Gastrocnemius medialis (tissue), 4 donors: ENCODE results near the gene RPGRIP1. TPM values are rescaled to one million over a fixed set of nuclear protein-coding genes. Genes with fewer than 3 reads are reported as not detected.

Experiments used
- ATAC-seq, 2 donors: fragments of 150-250 bp; one replicate each; pipeline ENCODE4 v1.9.1; 2016
- DNase-seq, 2 donors: peaks; one replicate each; pipeline ENCODE4 v3.0.0-alpha.2; 2019
- H3K27ac ChIP-seq, 4 donors: fragments of 200-600 bp; sonication (generic); 1 replicate in 1 of 4; 2 replicates in 3 of 4; pipeline ENCODE4 v1.5.1; 2016 to 2018; ENCODE audit warnings: mild to moderate bottlenecking in 2 of 4, moderate library complexity in 1 of 4
- H3K27me3 ChIP-seq, 3 donors: fragments of 200-600 bp; sonication (generic) in 2 of 3; 1 replicate in 1 of 3; 2 replicates in 2 of 3; pipeline versions ENCODE4 v1.5.1 to v1.6.0; 2016 to 2019; ENCODE audit warnings: mild to moderate bottlenecking in 1 of 3, moderate library complexity in 1 of 3
- H3K36me3 ChIP-seq, 2 donors: fragments of 200-600 bp; sonication (generic) in 1 of 2; one replicate each; pipeline ENCODE4 v1.5.1; 2017 to 2018
- H3K4me1 ChIP-seq, 2 donors: fragments of 200-600 bp; sonication (generic) in 1 of 2; one replicate each; pipeline ENCODE4 v1.5.1; 2016 to 2017; ENCODE audit warnings: mild to moderate bottlenecking in 2 of 2
- H3K4me3 ChIP-seq, 4 donors: fragments of 200-600 bp; sonication (generic) in 3 of 4; 1 replicate in 1 of 4; 2 replicates in 3 of 4; pipeline ENCODE4 v1.5.1; 2016 to 2019; ENCODE audit warnings: mild to moderate bottlenecking in 2 of 4
- H3K9me3 ChIP-seq, 3 donors: fragments of 200-600 bp; sonication (generic) in 2 of 3; 1 replicate in 1 of 3; 2 replicates in 2 of 3; pipeline ENCODE4 v1.5.1; 2016 to 2019
- POLR2A ChIP-seq, 2 donors: fragments of 450-650 bp; IDR thresholded peaks; one replicate each; pipeline ENCODE4 v1.6.1; 2017; ENCODE audit warnings: antibody characterized with exemption in 2 of 2, mild to moderate bottlenecking in 2 of 2, moderate library complexity in 2 of 2
- in situ Hi-C, 4 donors: fragments of 200-750 bp; cut with MboI; loops; one replicate each; pipeline versions ENCODE4 v1.15.0 to v1.8.0; 2017; ENCODE audit warnings: low sequenced_read_pairs in 4 of 4
- intact Hi-C: fragments of 100-400 bp; cut with DNase I; formaldehyde crosslinking; loops from one replicate; pipeline ENCODE4 v1.15.1; 2023; ENCODE audit warnings: low total_unique reads
- total RNA-seq, 4 donors: library from RNA; depleted of rRNA; stranded (reverse); fragments of >200 nt; gene quantifications; one replicate each; pipeline versions ENCODE4 v1.1.0 to v1.2.3, GENCODE V29; 2016
- TF ChIP-seq, protein P1 (sequence below), 5 experiments: fragments of 450-650 bp in 3 of 5; fragments of 200-600 bp in 2 of 5; sonication (generic) in 2 of 5; IDR thresholded peaks in 4 of 5; conservative IDR thresholded peaks in 1 of 5; 1 replicate in 4 of 5; 2 replicates in 1 of 5; pipeline ENCODE4 v1.5.1; 2016 to 2019; ENCODE audit warnings: antibody characterized with exemption in 5 of 5, mild to moderate bottlenecking in 3 of 5, moderate library complexity in 3 of 5

RPGRIP1 gene
- total RNA-seq, 4 donors from 2014 or later = not detected

DNA sequence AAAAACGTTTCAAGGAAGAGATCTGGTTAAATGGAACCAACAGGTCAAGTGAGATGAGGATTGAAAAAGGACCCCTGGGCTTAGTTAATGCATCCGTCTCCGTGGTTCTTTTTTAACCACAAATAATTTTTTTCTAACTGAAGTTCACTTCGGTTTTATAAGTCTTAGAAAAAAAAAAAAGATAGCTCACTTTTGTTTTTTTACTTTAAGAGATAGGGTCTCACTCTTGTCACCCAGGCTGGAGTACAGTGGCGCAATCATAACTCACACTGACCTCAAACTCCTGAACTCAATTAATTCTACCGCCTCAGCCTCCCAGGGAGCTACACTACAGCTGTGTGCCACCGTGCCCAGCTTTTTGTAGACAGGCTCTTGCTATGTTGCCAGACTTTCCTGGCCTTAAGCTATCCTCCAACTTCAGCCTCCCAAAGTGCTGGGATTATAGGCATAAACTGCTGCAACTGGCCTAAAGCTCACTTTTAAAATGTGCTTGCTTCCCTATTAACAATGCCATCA is 22.4 kb upstream of the RPGRIP1 start:
- TF ChIP-seq, protein P1, sequence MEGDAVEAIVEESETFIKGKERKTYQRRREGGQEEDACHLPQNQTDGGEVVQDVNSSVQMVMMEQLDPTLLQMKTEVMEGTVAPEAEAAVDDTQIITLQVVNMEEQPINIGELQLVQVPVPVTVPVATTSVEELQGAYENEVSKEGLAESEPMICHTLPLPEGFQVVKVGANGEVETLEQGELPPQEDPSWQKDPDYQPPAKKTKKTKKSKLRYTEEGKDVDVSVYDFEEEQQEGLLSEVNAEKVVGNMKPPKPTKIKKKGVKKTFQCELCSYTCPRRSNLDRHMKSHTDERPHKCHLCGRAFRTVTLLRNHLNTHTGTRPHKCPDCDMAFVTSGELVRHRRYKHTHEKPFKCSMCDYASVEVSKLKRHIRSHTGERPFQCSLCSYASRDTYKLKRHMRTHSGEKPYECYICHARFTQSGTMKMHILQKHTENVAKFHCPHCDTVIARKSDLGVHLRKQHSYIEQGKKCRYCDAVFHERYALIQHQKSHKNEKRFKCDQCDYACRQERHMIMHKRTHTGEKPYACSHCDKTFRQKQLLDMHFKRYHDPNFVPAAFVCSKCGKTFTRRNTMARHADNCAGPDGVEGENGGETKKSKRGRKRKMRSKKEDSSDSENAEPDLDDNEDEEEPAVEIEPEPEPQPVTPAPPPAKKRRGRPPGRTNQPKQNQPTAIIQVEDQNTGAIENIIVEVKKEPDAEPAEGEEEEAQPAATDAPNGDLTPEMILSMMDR (IDR thresholded peaks at IDR 0.05 in 4 of 5, conservative IDR thresholded peaks at IDR 0.05 in 1 of 5) = no peak
- no peak for TF ChIP-seq POLR2A (IDR thresholded peaks at IDR 0.05)
- peak in 1 of 2 donors; percentile 51 for ATAC-seq
- H3K27ac ChIP-seq = peak overlapping the region in 3 of 4 donors; percentile 19 to 35 (median 19)
- peaks cover 0 to 31% of the 10 kb centered on the region in 2 donors for H3K36me3 ChIP-seq
- no peak for DNase-seq
- H3K9me3 ChIP-seq = no peaks in the 10 kb centered on the region
- intact Hi-C loops (loop anchor here (5.0 kb wide), 1 partner anchor 40 kb away; no protein-coding TSS in a partner anchor), in situ Hi-C loops (no loop called here)
- peaks cover 64 to 73% of the 10 kb centered on the region in 2 donors for H3K4me1 ChIP-seq
- no peaks in the 10 kb centered on the region for H3K27me3 ChIP-seq
- H3K4me3 ChIP-seq = no peak overlapping the region

DNA sequence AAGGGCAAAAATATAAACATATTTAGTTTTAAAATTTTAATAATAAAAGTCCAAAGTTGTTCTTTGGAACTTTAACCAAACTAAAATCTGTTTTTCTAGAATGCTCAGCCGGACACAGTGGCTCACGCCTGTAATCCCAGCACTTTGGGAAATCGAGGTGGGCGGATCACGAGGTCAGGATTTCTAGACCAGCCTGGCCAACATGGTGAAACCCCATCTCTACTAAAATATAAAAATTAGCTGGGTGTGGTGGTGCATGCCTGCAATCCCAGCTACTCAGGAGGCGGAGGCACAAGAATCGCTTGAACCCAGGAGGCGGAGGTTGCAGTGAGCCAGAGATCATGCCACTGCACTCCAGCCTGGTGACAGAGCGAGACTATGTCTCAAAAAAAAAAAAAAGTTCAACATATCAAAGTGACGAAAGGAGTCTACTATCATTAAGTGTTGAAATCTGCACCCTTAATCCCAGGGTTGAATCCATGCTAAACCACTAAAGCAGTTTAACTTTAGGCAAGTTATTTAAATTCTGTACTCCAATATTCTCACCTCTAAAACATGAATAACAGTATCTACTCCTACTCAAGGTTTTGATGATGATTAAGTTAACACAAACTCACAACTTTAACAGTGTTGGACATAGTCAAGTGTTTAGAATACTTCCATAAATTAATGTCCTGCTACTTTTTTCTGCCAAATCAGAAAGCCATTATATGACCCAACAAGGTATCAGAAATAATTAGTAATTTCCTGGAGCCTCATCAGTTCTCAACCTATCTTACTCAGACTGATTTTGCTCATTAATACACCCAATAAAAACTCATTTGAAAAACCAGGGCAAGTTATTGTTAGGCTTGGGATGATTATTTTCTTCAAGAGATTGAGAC is 21.6 kb upstream of the RPGRIP1 start:
- DNase-seq = no peak
- TF ChIP-seq POLR2A (IDR thresholded peaks at IDR 0.05) = no peak
- TF ChIP-seq, protein P1 (IDR thresholded peaks at IDR 0.05 in 4 of 5, conservative IDR thresholded peaks at IDR 0.05 in 1 of 5) = no peak
- Histone ChIP-seq H3K9me3 (no peaks in the 10 kb centered on the region), H3K27me3 (no peaks in the 10 kb centered on the region), H3K4me3 (no peak overlapping the region), H3K36me3 (peaks cover 0 to 38% of the 10 kb centered on the region in 2 donors), H3K4me1 (peaks cover 71 to 81% of the 10 kb centered on the region in 2 donors), H3K27ac (peak overlapping the region in 3 of 4 donors; percentile 19 to 42 (median 19))
- ATAC-seq = no peak
- intact Hi-C loops = loop anchor here (5.0 kb wide), 1 partner anchor 41 kb away; no protein-coding TSS in a partner anchor
- in situ Hi-C loops = no loop called here

GRCh38 chr14:21258889-21259787 is 20.7 kb upstream of the RPGRIP1 start:
- H3K36me3 ChIP-seq = peaks cover 0 to 45% of the 10 kb centered on the region in 2 donors
- H3K4me3 ChIP-seq = no peak overlapping the region
- intact Hi-C loops (loop anchor here (5.0 kb wide), 1 partner anchor 42 kb away; no protein-coding TSS in a partner anchor), in situ Hi-C loops (no loop called here)
- H3K9me3 ChIP-seq = no peaks in the 10 kb centered on the region
- H3K27me3 ChIP-seq = no peaks in the 10 kb centered on the region
- TF ChIP-seq, protein P1 (IDR thresholded peaks at IDR 0.05 in 4 of 5, conservative IDR thresholded peaks at IDR 0.05 in 1 of 5) = no peak
- TF ChIP-seq POLR2A (IDR thresholded peaks at IDR 0.05) = no peak
- no peak for ATAC-seq
- peaks cover 73 to 90% of the 10 kb centered on the region in 2 donors for H3K4me1 ChIP-seq
- no peak for DNase-seq
- peak overlapping the region in 2 of 4 donors; percentile 11 to 42 for H3K27ac ChIP-seq

DNA sequence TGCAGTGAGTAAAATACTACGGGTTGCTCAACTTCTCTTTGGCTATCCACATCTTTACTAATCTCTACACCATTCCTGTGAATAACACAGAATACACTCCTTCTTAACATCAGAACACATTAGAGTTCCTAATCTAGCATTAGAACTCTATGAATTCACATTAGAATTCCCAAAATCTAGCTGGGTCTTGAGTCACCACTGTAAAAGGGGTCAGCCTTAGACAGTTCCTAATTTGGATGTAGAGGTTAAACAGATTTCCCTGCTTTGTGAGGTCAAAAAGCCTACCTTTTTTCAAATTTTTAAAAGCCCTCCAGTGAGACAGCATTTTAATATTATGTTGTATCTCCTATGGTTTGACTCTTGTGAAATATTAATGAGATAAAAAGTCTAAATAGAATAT is 18.1 kb upstream of the RPGRIP1 start:
- in situ Hi-C loops = no loop called here
- no peak for TF ChIP-seq POLR2A (IDR thresholded peaks at IDR 0.05)
- no peak for ATAC-seq
- Histone ChIP-seq H3K4me1 (peaks cover 86 to 93% of the 10 kb centered on the region in 2 donors), H3K4me3 (no peak overlapping the region), H3K36me3 (peaks cover 3 to 50% of the 10 kb centered on the region in 2 donors), H3K9me3 (no peaks in the 10 kb centered on the region), H3K27ac (peak overlapping the region in 2 of 4 donors; percentile 24 to 53), H3K27me3 (no peaks in the 10 kb centered on the region)
- DNase-seq = no peak
- intact Hi-C loops = loop anchor here (10.0 kb wide), 2 partner anchors 253 to 647 kb away; partner anchors contain the start of gene METTL3
